Measurements from ENCODE around the gene RARG.

RARG gene

DNA sequence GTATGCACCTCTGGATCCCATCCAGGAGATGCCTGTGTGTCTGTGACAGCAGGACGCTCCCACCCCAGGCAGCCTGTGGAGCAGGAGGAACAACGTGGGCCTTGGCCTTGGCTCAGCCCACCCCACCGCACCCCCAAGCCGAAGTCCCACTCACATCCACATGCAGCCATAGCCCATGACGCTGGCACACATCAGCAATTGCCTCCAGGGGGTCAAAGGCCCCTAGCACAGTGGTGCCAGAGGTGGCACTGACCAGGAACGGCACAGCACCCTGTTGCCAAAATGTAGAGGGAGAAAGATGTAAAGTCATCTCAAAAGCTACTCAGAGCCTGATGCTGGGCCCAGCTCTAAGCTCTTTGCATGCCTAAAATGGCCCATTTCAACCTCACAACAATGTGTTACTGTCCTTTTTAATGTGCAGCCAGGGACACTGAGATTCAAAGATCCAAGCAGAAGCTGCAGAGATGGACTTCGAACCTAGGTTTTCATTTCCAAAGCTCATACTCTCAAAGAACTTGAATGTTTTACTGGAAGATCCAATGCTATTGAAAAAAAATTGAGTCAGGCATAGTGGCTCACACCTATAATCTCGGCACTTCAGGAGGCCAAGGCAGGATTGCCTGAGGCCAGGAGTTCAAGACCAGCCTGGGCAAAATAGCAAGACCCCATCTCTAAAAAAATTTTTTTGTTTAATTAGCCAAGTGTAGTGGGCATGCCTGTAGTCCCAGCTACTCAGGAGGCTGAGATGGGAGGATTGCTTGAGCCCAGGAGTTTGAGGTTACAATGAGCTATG, 70.7 kb downstream of the RARG start:
- H4K12ac ChIP-seq (ENCODE audit: low read depth, low read length), result no peak overlapping the region
- H4K91ac ChIP-seq (ENCODE audit: low read depth, low read length), result no peak overlapping the region

DNA sequence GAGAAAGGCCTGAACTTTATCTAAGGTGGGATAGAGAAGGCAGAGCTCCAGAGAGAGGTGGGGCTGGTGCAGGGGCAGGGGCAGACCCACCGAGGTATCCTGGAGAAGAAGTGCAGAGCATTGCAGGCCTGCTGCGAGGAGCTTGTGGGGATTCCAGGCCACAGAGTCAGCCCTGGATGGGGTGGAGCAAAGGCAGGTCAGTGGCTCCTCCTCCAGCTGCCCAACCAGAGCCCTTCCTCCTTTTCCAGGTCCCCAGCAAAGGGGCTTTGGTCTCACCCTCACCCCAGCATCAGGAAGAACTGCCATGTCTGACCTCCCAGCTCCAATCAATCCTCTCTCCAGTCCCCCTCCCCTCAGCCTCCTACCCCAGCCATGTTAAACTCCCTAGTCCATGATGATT, 71.3 kb downstream of the RARG start:
- H2BK12ac ChIP-seq (ENCODE audit: low read length), result no peak overlapping the region

More for the DNA sequence above, 70.7 kb downstream of the RARG start:
- no peak overlapping the region for H3K18ac ChIP-seq (ENCODE audit: low read length)
- H3K79me2 ChIP-seq (ENCODE audit: control insufficient read depth, insufficient read depth, low read length, poor library complexity), result no peaks in the 10 kb centered on the region
- no peak overlapping the region for H3K4me3 ChIP-seq (ENCODE audit: low read depth, low read length)
- no peak overlapping the region for H3K23ac ChIP-seq (ENCODE audit: low read length)
- H2BK5ac ChIP-seq (ENCODE audit: low read depth, low read length, poor library complexity), result no peak overlapping the region
- no peak overlapping the region for H3K14ac ChIP-seq (ENCODE audit: low read length)
- H4K8ac ChIP-seq (ENCODE audit: low read depth, low read length), result no peak overlapping the region
- no peak overlapping the region for H2AFZ ChIP-seq (ENCODE audit: insufficient read depth, low read length, poor library complexity)
- no peak overlapping the region for H2AK5ac ChIP-seq (ENCODE audit: low read length)
- H2BK120ac ChIP-seq (ENCODE audit: insufficient read depth, low read length, poor library complexity), result no peak overlapping the region
- H3K4me2 ChIP-seq (ENCODE audit: low read length), result no peak overlapping the region
- no peaks in the 10 kb centered on the region for H3K27me3 ChIP-seq (ENCODE audit: insufficient read depth, low read length)
- H2BK12ac ChIP-seq (ENCODE audit: low read length), result no peak overlapping the region
- no peak overlapping the region for H3K9ac ChIP-seq (ENCODE audit: low read length)
- H3K4ac ChIP-seq (ENCODE audit: low read depth, low read length), result no peak overlapping the region
- H3K36me3 ChIP-seq (ENCODE audit: control insufficient read depth in 1 of 2, insufficient read depth in 2 of 2, low read length in 2 of 2), result no peaks in the 10 kb centered on the region
- H3K9me3 ChIP-seq (ENCODE audit: insufficient read depth, low read depth, low read length), result no peaks in the 10 kb centered on the region
- H3K79me1 ChIP-seq (ENCODE audit: low read length), result no peaks in the 10 kb centered on the region
- DNase-seq, result no peak
- H3K27ac ChIP-seq (ENCODE audit: low read depth, low read length), result no peak overlapping the region
- no CpG with 5 or more reads among the region's 8 CpGs for WGBS (ENCODE audit: extremely low coverage, insufficient coverage, insufficient read length)
- H3K4me1 ChIP-seq (ENCODE audit: control insufficient read depth in 1 of 2, insufficient read depth in 2 of 2, low read length in 2 of 2), result no peaks in the 10 kb centered on the region

More for the DNA sequence above, 71.3 kb downstream of the RARG start:
- Histone ChIP-seq H3K79me1 (ENCODE audit: low read length) (no peaks in the 10 kb centered on the region), H4K12ac (ENCODE audit: low read depth, low read length) (no peak overlapping the region), H3K4me2 (ENCODE audit: low read length) (no peak overlapping the region), H3K9me3 (ENCODE audit: insufficient read depth, low read depth, low read length) (no peaks in the 10 kb centered on the region), H2BK5ac (ENCODE audit: low read depth, low read length, poor library complexity) (no peak overlapping the region), H3K36me3 (ENCODE audit: control insufficient read depth in 1 of 2, insufficient read depth in 2 of 2, low read length in 2 of 2) (no peaks in the 10 kb centered on the region), H3K9ac (ENCODE audit: low read length) (no peak overlapping the region), H4K91ac (ENCODE audit: low read depth, low read length) (no peak overlapping the region), H3K79me2 (ENCODE audit: control insufficient read depth, insufficient read depth, low read length, poor library complexity) (no peaks in the 10 kb centered on the region), H3K14ac (ENCODE audit: low read length) (no peak overlapping the region), H3K23ac (ENCODE audit: low read length) (no peak overlapping the region), H2BK120ac (ENCODE audit: insufficient read depth, low read length, poor library complexity) (no peak overlapping the region), H3K27me3 (ENCODE audit: insufficient read depth, low read length) (no peaks in the 10 kb centered on the region), H3K4me3 (ENCODE audit: low read depth, low read length) (no peak overlapping the region), H3K27ac (ENCODE audit: low read depth, low read length) (no peak overlapping the region), H3K18ac (ENCODE audit: low read length) (no peak overlapping the region), H3K4me1 (ENCODE audit: control insufficient read depth in 1 of 2, insufficient read depth in 2 of 2, low read length in 2 of 2) (no peaks in the 10 kb centered on the region), H2AK5ac (ENCODE audit: low read length) (no peak overlapping the region), H4K8ac (ENCODE audit: low read depth, low read length) (no peak overlapping the region), H2AFZ (ENCODE audit: insufficient read depth, low read length, poor library complexity) (no peak overlapping the region), H3K4ac (ENCODE audit: low read depth, low read length) (no peak overlapping the region)
- DNase-seq, result no peak
- WGBS (ENCODE audit: extremely low coverage, insufficient coverage, insufficient read length), result no CpG with 5 or more reads among the region's 2 CpGs

Data from trophoblast cell (in vitro differentiated cells and primary cell).